Superior temporal gyrus (tissue), 1 donor: ENCODE data around the gene TICRR.
A peak's percentile ranks its signal among the peaks of the same experiment; 100 is the strongest.

Experiments used
- DNase-seq: peaks from one replicate; pipeline ENCODE4 v3.0.0-alpha.2; 2016; ENCODE audit errors: extremely low spot score

The TICRR gene

GRCh38 chr15:89654847-89655805 lies 79.9 kb downstream of the TICRR start, which contains the start of gene KIF7:
Gene KIF7, minus strand, starts transcription at chr15:89655467. Its CDS starts 2,537 bp downstream, at chr15:89652930.
- DNase-seq: no peak

DNA sequence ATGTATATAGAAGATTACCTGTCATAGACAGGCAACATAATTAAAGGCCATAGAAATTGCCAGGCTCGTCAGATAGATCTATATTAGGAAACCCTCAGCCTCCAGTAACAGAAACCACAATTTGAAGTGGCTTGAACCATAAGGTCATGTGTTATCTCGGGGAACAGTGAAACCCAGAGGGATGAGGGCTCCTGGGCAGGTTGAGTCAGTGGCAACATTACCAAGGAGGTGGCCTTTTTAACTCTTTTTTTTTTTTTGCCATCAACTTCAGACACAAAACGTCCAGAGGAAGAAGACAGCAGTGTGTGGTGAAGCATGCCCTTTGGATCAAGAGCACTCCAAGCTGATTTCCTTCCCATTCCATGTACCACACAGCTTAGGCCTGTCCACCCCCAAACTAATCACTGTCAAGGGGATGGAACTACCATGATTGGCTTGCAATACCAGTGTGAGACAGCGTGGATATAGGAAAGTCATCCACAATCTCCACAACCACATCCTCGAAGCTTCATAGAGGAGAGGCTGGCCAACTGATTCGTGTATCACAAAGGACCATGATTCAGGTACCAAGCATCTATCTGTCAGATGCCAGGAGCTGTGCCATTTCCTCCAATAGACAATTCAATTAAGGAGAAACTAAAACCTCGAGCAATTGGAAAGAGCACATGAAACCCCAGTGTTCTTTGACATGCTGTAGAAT lies 81.0 kb downstream of the TICRR start:
- no peak for DNase-seq

DNA sequence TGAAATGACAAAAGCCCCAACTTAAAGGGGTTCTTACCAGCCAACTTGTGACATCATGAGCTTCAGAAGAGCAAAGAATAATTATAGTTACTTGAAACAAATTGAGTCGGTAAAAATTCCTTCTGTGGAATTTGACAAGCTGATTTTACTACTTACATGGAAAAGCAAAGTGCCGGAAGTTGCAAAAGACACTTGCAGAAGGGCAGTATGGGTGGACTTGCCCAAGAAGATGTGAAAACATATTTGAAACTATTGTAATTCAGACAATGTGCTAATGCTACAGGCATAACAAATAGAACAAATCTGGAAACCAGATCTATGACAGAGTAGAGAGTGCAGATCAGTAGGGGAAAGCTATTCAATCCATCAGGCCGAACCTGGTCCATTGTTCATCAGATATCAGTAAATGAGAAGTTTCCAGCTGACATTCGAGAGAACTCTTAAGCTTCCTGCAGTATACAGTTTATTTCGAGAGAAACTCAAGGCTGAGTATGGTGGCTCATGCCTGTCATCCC lies 82.5 kb downstream of the TICRR start:
- no peak for DNase-seq

DNA sequence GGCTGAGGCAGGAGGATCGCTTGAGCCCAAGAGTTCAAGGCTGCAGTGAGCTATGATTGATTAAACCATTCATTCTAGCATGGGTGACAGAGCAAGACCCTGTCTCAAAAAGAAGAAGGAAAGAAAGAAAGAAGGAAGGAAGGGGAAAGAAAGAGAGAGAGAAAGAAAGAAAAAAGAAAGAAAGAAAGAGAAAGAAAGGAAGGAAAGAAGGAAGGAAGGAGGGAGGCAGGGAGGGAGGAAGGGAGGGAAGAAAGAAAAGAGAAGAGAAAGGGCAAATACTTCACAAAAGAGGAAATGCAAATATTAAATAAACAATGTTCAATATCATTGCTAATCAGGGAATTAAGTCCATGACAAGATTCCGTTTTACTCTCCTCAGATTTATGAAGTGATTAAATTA lies 84.0 kb downstream of the TICRR start:
- DNase-seq: no peak

- DNase-seq: no peak
Measured at GRCh38 chr15:89660556-89660955, 85.3 kb downstream of the TICRR start.

DNA sequence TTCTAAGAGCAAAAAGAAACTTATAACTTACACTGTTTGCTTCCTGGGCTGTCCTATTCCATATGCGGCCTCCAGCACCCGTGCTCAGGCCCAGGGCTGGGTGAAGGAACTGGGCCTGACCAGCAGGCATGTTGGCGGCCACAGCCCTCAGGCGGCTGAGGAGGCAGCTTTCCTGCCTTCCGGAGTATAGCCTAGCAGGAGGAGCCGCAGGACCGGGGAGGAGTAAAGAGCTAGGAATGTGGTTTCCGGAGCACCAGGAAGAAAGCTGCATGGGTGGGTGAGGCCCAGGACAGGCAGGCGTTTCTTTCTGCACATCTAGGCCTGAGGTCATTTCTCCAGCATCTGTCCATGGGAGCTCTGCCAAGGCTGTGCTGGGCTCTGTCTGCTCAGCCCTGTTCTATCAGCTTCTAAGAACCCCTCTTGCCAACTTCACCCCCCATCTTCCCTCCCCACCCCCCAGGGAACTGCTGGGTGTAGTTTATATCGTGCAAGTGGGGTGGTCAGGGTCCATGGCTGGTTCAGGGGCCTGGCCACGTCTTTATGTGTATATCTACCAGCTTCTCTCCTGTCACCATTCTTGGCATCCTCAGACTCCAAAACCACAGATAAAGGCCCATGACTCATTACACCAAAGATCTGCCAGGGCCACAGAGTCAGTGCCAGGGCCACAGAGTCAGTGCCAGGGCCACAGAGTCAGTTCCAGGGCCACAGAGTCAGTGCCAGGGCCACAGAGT lies 87.8 kb downstream of the TICRR start:
- no peak for DNase-seq

DNA sequence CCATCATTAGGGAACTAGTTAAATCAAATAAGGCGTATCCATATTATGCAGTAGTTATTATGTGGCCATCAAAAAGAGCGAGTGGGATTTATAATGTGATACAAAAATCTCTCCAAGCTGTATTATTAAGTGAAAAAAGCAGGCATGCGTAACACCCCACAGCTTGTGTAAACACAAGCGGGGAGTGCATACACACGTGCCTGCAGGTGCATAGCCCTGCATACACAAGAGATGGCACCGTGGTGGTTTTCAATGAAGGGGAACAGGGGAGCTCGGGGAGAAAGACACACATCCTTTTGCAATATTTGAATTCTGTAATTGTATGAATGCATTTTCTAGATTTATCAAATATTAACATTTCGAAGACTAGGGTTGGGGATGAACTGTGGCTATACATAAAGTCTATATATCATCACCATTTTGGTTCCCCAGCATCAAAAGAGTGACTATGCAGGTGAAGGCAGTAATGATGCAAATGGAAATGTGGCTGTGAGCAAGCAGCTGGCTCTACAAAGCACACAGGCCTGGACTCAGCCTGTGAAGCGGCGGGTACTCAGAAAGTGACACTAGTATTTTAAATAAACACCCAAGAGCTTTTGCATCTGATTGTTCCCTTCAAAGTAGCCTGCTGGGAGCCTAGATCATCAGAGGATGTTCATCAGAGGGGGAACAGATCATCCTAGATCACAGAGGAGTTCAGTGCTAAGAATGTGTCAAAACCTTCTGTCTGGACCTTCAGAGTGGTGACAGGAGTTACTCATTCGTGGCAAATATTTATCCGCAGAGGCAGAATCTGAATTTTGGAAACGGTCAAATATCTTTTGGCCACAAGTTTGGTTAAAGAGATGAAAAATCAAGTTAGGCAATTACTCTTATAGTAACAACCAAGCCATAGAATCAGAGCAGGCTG lies 89.4 kb downstream of the TICRR start:
- peak; percentile 19 for DNase-seq

DNA sequence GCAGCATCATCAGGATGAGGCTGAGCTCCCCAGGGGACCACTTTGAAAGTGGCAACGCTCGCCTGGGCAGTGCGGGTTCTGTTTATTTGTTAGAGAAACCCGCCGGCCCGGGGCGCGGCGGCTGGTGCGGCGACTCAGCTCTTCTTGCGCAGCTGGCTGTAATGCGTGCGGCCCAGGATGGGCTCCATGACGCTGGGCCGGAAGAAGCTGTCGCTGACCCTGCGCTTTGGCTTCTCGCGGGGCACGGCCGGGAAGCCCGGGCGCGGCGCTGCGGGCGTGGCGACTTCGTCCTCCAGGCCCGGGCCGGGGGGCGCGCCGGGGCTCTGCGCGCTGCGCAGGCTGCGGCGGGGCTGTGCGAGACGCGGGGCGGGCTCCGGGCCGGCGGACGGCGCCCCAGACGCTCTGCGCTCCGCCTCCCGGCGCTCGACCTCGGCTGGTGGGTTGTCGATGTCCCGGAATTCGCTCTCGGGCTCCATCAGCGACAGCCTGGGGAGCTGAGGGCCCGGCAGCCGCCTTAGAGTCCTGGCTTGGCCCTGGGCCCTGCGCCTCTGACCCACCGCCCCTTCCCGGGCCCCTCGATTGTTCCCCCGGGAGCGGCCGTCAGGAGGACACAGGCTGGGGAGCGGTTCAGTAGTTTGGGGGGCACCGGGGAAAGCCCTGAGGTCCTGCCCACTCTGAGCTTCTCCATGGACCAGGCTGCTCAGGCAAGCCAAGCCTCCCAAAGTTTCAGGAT lies 90.3 kb downstream of the TICRR start:
- DNase-seq: no peak

GRCh38 chr15:89666184-89666857 lies 91.1 kb downstream of the TICRR start:
- no peak for DNase-seq

- no peak for DNase-seq
Measured at GRCh38 chr15:89666858-89667705, 91.8 kb downstream of the TICRR start.

GRCh38 chr15:89667706-89667960 lies 92.4 kb downstream of the TICRR start:
- DNase-seq: no peak

DNA sequence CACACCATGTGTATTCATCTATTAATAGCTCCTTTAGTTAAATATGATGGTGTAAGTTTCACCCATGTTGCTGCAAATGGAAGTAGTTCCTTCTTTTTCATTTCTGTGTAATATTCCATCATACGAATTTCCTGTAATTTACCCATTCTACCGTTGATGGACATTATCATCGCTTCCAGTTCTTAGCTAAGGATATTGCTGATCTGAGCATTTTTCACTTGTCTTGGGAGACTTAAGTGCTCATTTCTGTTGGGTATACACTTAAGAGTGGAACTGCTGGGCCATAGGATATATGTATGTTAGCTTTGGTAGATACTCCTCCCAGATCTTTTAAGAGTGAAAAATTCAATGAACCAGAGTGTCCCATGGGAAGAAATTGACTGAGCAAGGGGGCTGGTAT lies 92.9 kb downstream of the TICRR start:
- no peak for DNase-seq

DNA sequence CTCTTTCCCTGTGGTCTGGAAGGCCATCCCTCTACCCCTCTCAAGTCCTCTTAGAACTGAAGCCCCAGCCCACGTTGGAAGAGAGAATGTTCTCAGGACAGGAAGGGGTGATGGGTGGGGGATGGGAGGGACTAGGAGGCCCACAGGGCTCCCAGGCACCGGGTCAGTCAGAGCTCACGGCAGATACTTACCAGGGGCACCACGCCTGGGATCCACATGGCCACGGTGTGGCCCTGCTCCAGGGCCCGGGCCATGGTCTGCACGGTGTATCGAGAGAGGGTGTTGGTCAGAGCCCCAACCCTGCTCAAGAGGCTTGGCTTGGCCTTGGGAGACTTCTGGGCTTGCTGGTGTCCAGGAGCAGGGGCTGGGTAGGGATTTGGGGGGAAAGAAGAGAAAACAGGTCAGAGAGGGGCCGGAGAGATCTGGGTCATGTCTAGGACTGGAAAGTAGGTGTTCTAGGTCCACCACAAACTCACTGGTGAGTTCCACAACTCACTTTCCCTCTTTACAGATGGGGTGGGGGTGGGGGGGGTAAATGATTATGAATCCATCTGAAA lies 94.1 kb downstream of the TICRR start:
- DNase-seq: no peak

GRCh38 chr15:89669941-89670340 lies 94.7 kb downstream of the TICRR start:
- DNase-seq: no peak

DNA sequence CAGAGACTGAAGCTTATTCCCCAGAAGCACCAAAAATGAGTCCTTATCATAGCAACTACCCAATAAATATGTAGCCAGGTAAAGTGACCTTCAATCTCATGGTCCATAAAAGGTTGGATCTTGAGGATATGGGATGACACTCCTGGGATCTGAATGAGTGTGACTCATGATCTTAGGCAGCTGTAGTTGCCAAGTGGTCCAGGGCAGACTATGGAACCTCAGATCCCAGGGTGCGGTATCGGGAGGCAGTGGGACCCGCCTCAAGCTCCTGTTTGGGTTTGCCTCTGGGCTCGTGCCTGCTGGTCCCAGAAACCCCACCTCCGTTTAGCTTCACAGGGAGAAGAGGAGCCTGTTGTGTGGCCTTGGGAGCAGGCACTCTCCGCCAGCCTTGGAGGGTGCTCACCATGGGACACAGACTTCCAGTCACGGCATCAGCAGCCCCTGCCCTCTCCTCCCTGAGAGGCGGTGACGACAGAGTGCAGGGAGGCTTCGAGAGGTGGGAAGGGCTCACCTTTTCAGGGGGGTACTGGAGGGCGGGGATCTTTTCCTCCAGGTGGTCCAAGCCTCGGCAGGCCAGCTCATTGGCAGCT lies 95.8 kb downstream of the TICRR start:
- DNase-seq: no peak

GRCh38 chr15:89671687-89672086 lies 96.4 kb downstream of the TICRR start:
- no peak for DNase-seq

GRCh38 chr15:89672221-89673164 lies 97.2 kb downstream of the TICRR start:
- peak; percentile 26 for DNase-seq
